Measurements from ENCODE around the gene LPP. TPM values are rescaled to one million over a fixed set of nuclear protein-coding genes. Genes with fewer than 3 reads are reported as not detected.

Gene LPP
- total RNA-seq, 6 donors from 2014 or later: 86.0 to 196 (median 160) TPM

DNA sequence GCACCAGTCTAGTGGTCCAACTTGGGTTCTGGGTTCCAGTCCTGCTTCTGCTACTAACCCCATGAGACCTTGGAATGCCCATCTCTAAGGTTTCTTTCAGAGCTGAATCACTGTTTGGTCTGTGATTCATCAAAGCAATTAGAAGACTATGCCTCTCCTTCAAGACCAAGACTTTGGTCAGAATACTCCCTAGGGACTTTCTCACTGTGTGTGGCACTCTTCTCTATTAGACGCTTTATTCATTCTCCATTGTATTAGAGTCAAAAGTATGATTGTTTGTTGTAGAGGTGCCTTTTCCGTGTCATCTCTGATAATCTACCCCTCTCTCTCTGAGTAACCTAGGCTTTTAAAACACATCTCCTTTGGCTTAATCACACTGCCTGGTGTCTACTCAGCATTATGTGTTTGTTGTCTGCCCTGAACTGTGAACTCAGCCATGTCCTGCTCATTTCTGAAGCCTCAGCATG, 90.5 kb downstream of the LPP start:
- H3K27me3 ChIP-seq: no peaks in the 10 kb centered on the region
- H3K4me1 ChIP-seq: peaks cover 0 to 6% (median 2%) of the 10 kb centered on the region in 4 donors
- 91 to 97% methylated on average over 2 of the region's 2 CpGs for WGBS, 2 donors
- H3K36me3 ChIP-seq: no peaks in the 10 kb centered on the region
- H3K4me3 ChIP-seq: no peak overlapping the region
- no peak overlapping the region for H3K27ac ChIP-seq
- DNase-seq: no peak
- H3K9me3 ChIP-seq: no peaks in the 10 kb centered on the region
- no peak for TF ChIP-seq POLR2A (IDR thresholded peaks at IDR 0.05)
- no peak for TF ChIP-seq EP300 (IDR thresholded peaks at IDR 0.05)
- TF ChIP-seq, protein P1, sequence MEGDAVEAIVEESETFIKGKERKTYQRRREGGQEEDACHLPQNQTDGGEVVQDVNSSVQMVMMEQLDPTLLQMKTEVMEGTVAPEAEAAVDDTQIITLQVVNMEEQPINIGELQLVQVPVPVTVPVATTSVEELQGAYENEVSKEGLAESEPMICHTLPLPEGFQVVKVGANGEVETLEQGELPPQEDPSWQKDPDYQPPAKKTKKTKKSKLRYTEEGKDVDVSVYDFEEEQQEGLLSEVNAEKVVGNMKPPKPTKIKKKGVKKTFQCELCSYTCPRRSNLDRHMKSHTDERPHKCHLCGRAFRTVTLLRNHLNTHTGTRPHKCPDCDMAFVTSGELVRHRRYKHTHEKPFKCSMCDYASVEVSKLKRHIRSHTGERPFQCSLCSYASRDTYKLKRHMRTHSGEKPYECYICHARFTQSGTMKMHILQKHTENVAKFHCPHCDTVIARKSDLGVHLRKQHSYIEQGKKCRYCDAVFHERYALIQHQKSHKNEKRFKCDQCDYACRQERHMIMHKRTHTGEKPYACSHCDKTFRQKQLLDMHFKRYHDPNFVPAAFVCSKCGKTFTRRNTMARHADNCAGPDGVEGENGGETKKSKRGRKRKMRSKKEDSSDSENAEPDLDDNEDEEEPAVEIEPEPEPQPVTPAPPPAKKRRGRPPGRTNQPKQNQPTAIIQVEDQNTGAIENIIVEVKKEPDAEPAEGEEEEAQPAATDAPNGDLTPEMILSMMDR (IDR thresholded peaks at IDR 0.05): no peak
- TF ChIP-seq POLR2AphosphoS5 (IDR thresholded peaks at IDR 0.05): no peak
- ATAC-seq (ENCODE audit: low FRiP score in 2 of 2): no peak

DNA sequence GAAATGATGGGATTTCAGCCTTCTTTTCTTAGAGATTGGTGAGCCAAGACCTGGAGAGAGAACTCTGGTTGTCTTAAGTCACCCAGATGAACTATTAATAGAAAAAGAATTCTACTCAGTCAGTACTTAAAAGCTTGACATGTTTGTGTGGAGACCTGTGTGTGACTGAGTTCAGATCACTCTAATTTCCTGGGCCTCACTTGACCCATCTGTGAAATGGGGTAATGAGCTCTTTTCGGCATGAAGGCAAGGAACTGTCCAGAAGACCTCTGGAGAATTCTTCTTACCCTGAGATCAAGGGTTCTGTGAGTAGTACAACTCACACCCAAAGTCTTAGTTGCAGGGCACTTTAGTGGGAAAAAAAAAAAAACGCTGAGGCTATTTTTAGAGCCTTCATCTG, 92.9 kb downstream of the LPP start:
- 90 to 93% methylated on average over 2 of the region's 2 CpGs for WGBS, 2 donors
- H3K4me3 ChIP-seq: no peak overlapping the region
- DNase-seq (no peak), ATAC-seq (ENCODE audit: low FRiP score in 2 of 2) (no peak)
- TF ChIP-seq, protein P1 (IDR thresholded peaks at IDR 0.05): no peak
- TF ChIP-seq POLR2AphosphoS5 (IDR thresholded peaks at IDR 0.05): no peak
- no peak for TF ChIP-seq EP300 (IDR thresholded peaks at IDR 0.05)
- no peak for TF ChIP-seq POLR2A (IDR thresholded peaks at IDR 0.05)
- H3K9me3 ChIP-seq: no peaks in the 10 kb centered on the region
- H3K27me3 ChIP-seq: no peaks in the 10 kb centered on the region
- H3K4me1 ChIP-seq: no peaks in the 10 kb centered on the region
- no peak overlapping the region for H3K27ac ChIP-seq
- H3K36me3 ChIP-seq: no peaks in the 10 kb centered on the region

DNA sequence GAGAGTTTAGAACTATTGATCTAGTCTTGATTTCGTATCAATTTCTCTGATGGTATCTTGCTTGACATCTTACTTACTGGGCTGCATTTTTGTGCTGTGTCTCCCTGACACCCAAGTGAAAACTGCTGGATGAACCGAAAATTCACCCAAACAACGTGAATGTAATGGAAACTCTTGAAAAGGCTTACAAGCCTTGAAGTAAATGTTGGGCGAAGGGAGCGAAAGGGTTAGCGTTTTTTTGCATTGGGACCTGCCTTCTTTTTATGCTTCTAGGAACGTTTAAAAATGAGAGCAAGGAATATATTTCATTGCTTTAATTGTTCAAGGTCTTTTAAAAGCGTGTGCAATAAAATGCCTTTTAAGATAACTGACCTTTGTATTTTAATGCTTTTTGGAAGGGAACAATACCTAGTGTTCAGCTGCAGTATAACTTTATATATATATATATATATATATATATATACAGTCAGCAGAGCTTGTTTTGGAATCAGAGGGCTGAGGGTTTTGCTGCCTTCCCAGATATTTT, 94.1 kb downstream of the LPP start:
- 93 to 94% methylated on average over 8 of the region's 8 CpGs for WGBS, 2 donors
- no peak for DNase-seq
- H3K27ac ChIP-seq: no peak overlapping the region

DNA sequence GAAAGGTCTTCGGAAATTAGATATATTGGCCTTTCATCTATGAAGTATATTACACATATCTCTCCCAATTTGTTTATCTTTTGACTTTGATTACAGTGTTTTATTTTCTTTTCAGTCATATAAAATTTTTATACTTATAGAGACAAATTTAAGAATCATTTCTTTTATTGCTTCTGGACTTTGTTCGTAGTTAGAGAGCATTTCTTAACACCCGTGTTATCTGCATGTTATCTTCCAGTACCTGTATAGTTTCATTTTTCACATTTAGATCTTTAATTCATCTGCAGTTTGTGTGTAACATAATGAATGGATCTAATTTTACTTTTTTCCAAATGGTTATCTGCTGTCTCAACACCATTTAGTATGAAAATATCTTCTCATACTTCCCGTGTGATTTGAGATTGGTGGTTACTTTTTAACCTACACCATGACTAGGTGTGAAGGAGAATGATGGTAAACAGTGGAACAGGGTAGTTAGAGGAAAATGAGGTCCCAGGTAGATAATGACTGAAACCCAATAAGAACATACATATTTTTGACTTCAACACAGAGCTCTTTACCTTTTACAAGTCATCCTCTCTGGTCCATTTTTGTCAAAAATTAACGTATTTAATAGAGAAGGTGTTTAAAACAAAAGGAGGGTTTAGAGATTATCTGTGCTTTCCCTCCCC, 99.3 kb downstream of the LPP start:
- Histone ChIP-seq H3K4me3 (no peak overlapping the region), H3K27ac (no peak overlapping the region), H3K36me3 (peaks cover 0 to 5% (median 0%) of the 10 kb centered on the region in 4 donors), H3K27me3 (no peaks in the 10 kb centered on the region), H3K4me1 (peaks cover 0 to 14% (median 5%) of the 10 kb centered on the region in 4 donors), H3K9me3 (no peaks in the 10 kb centered on the region)
- no peak for DNase-seq
- ATAC-seq (ENCODE audit: low FRiP score in 2 of 2): no peak
- no peak for TF ChIP-seq POLR2AphosphoS5 (IDR thresholded peaks at IDR 0.05)
- WGBS, 2 donors: 91 to 96% methylated on average over 5 of the region's 5 CpGs

More for the DNA sequence above, 94.1 kb downstream of the LPP start:
- Histone ChIP-seq H3K4me1 (no peaks in the 10 kb centered on the region), H3K4me3 (no peak overlapping the region), H3K9me3 (no peaks in the 10 kb centered on the region), H3K36me3 (no peaks in the 10 kb centered on the region), H3K27me3 (no peaks in the 10 kb centered on the region)
- TF ChIP-seq EP300 (IDR thresholded peaks at IDR 0.05) (no peak), POLR2AphosphoS5 (IDR thresholded peaks at IDR 0.05) (no peak), POLR2A (IDR thresholded peaks at IDR 0.05) (no peak)
- TF ChIP-seq, protein P1 (IDR thresholded peaks at IDR 0.05): no peak
- ATAC-seq (ENCODE audit: low FRiP score in 2 of 2): no peak

DNA sequence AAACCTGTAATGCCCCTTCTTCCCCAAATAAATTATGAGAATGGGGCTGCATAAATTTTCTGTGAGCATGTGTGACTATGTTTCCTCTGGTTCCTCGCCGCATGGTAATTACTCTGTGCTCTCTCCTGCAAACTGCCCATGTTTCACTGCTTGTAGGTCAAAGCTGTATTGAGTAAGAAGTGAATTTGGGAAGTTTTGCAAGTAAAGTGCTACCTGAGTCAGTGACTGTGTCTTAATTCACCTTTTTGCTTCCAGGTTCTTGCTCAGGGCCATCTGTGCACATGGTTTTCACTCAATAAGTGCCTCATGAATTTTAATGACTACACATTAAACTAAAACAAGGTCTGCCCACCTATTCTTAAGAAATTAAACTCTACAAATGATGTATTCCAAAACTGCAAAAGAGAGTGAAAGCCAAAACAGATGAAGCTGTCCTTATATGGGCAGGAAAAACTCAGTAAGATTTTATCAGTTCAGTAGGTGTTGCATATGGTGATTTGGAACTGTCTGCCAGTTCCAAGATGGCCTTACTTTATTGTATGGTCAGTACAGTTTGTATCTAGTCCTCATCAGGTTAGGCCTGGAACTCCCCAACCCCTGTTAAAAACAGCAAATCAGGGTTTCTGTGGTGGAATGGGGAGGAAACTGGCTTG, 100.0 kb downstream of the LPP start:
- peaks cover 0 to 5% (median 0%) of the 10 kb centered on the region in 4 donors for H3K36me3 ChIP-seq
- DNase-seq (no peak), ATAC-seq (ENCODE audit: low FRiP score in 2 of 2) (no peak)
- 93 to 95% methylated on average over 2 of the region's 2 CpGs for WGBS, 2 donors
- H3K4me3 ChIP-seq: no peak overlapping the region
- no peaks in the 10 kb centered on the region for H3K9me3 ChIP-seq
- H3K4me1 ChIP-seq: peaks cover 0 to 14% (median 5%) of the 10 kb centered on the region in 4 donors
- no peak overlapping the region for H3K27ac ChIP-seq
- TF ChIP-seq POLR2AphosphoS5 (IDR thresholded peaks at IDR 0.05): no peak
- TF ChIP-seq, protein P1 (IDR thresholded peaks at IDR 0.05): no peak
- TF ChIP-seq EP300 (IDR thresholded peaks at IDR 0.05): no peak
- TF ChIP-seq POLR2A (IDR thresholded peaks at IDR 0.05): no peak
- no peaks in the 10 kb centered on the region for H3K27me3 ChIP-seq
